Measurements from ENCODE around the gene OSBPL1A. TPM values are rescaled to one million over a fixed set of nuclear protein-coding genes. Genes with fewer than 3 reads are reported as not detected.

Gene OSBPL1A
- total RNA-seq, 1 donor from 2014 or later: 49.4 TPM

DNA sequence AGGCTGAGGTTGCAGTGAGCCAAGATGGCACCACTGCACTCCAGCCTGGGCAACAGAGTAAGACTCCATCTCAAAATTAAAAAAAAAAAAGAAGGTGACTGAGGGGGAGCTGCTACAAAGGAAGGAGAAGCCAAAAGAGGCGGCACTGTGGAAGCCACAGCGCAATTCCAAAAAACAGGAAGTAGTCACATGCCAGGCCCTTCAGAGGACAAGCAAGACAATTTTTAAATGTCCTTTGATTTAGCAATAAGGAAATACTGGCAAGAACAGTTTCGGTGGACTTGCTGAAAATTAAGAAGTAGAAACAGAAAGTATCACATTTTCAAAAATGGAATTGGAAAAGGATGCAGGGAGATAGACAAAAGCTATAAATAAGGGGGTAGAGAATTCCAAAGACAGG lies 122.8 kb downstream of the OSBPL1A start:
- intact Hi-C loops (cut with DNase I): loop anchor here (5.0 kb wide), 1 partner anchor 43 kb away; no protein-coding TSS in a partner anchor
- DNase-seq (ENCODE audit: low spot score): no peak

GRCh38 chr18:24273596-24273995 lies 124.0 kb downstream of the OSBPL1A start:
- intact Hi-C loops (cut with DNase I): loop anchor here (5.0 kb wide), 1 partner anchor 41 kb away; no protein-coding TSS in a partner anchor
- DNase-seq (ENCODE audit: low spot score): no peak

- DNase-seq (ENCODE audit: low spot score): no peak
- intact Hi-C loops (cut with DNase I): loop anchor here (5.0 kb wide), 1 partner anchor 40 kb away; no protein-coding TSS in a partner anchor
Observed at GRCh38 chr18:24272229-24272525, 125.4 kb downstream of the OSBPL1A start.

DNA sequence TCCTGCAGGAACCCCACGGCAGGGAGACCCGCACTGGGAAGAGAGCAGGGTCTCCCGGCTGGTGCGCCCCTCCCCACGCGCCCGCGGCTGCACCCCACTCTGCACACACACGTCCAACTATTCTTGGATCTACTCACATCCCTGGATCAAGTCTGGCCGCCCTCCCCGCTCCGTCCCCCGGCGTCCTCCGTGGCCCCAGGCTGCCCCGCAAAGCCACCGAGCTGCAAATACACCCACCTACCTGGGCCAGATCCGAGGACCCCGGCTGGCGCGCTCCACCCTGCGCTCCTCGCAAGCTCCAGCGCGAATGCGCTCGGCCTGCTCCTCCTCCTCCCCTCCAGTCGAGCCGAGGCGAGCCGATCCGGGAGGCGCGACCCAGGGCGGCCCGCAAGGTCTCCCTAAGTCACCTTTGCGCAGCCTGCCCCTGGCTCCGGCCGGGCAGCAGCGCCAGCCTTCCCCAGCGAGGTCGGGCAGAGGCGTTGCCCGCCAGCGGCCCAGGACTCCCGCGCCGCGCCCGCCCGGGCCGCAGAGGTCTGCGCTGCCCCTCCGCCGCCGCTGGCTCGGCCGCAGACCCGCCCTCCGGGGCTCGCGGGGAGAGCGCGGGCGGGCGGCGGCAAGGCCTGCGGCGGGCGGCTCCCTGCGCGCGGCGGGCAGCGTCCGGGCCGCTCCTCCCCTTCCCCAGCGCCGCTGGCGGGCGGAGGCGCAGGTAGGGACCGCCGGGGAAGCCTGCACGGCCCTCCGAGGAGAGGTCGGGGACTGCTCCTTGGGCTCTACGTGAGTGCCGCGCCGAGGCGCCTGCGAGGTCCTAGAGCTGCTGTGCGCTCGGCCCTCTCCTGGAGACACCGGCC lies 126.0 kb downstream of the OSBPL1A start:
- peak; percentile 88 for DNase-seq (ENCODE audit: low spot score)
- intact Hi-C loops (cut with DNase I): loop anchor here (2.0 to 5.0 kb wide), 2 partner anchors 39 to 95 kb away; no protein-coding TSS in a partner anchor

DNA sequence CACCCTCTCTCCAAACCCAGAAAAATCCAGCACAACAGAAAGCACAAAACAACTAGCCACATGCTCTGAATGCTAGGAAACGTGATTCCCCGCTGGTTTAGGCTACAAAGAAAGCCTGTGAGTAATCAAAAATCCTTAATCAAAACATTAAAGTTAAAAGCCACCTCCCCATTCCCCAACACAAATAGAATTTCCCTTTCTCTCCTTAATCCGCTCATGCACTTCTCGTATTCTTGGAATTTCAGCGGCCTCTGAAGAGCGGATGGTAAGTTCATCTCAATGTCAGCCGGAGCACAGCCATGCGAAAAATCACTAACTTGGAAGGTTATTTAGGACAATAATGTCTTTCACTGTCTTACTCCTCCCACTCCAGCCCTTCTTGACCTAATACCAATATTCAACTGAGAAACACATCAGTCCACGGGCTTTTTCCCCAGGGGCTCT lies 126.7 kb downstream of the OSBPL1A start:
- intact Hi-C loops (cut with DNase I): loop anchor here (2.0 to 5.0 kb wide), 2 partner anchors 39 to 94 kb away; no protein-coding TSS in a partner anchor

DNA sequence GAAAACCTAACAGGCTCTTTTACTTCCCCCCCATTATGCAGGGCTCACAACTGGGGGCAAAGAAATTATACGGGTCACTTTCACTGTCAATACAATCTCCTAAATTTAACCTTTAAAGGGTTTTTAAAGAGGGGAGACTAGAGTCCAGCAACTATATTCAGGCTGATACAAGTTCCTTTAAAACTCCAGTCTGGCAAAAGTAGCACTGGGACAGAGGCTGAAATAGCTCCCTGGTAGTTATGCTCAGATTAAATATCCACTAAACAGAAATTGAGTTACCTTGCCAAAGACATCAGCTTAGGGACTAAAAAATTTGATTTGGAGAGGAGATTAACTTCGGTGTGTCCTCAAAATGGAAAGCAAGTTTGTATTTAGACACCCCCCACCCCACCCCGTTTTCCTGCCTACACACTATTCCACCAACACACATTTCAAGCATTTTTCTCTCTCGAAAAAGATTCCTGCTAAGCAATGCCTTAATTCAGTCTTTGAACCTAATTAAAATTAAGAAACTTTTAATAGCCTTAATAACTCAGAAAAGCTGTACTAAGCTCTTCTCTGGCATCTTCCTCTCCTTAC lies 127.2 kb downstream of the OSBPL1A start:
- no peak for DNase-seq (ENCODE audit: low spot score)
- intact Hi-C loops (cut with DNase I): loop anchor here (2.0 to 5.0 kb wide), 2 partner anchors 38 to 94 kb away; no protein-coding TSS in a partner anchor

More for the DNA sequence above, 126.7 kb downstream of the OSBPL1A start:
- no peak for DNase-seq (ENCODE audit: low spot score)

- no peak for DNase-seq (ENCODE audit: low spot score)
- intact Hi-C loops (cut with DNase I): no loop called here
Observed at GRCh38 chr18:24268784-24269550, 128.7 kb downstream of the OSBPL1A start.

- intact Hi-C loops (cut with DNase I): no loop called here
- no peak for DNase-seq (ENCODE audit: low spot score)
Observed at GRCh38 chr18:24267878-24268277, 129.7 kb downstream of the OSBPL1A start.

GRCh38 chr18:24266131-24266530 lies 131.5 kb downstream of the OSBPL1A start:
- intact Hi-C loops (cut with DNase I): no loop called here

GRCh38 chr18:24265502-24266064 lies 132.0 kb downstream of the OSBPL1A start:
- intact Hi-C loops (cut with DNase I): no loop called here
- no peak for DNase-seq (ENCODE audit: low spot score)

More at GRCh38 chr18:24266131-24266530, 131.5 kb downstream of the OSBPL1A start:
- no peak for DNase-seq (ENCODE audit: low spot score)

DNA sequence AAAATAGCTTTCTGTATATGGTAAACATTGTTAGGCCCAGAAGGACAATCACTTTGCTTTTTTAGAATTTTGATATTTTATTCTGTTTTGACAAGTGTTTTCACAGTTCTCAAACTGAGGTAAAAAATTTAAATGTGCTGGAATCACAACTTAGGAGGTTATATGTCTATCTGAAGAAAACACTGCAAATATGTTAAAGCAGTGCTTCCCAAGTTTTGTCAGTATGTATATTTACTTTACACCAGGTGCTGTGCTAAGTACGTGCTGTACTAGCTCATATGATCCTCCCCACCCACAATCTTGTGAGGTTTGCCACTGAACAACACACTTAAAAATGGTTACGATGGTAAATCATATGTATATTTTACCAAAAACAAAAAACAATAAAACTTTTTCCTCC lies 134.6 kb downstream of the OSBPL1A start:
- intact Hi-C loops (cut with DNase I): no loop called here
- DNase-seq (ENCODE audit: low spot score): no peak

DNA sequence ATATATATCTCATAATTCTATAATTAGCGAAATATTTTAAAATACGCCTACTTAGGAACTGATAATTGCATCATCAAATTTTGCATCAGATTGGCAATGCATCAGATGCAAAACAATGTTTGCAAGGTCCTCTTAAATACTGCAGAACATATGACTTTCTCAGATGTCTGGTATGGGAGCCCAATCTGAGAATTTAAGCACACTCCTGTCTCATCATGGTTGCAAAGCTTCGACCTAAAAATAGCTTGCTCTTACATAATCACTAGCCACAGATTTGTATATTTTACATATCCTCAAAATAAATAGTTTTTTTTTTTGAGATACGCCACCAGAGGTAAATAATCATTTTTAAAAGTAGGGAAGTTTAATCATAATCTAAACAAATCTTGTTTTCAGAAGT lies 135.5 kb downstream of the OSBPL1A start:
- no peak for DNase-seq (ENCODE audit: low spot score)
- intact Hi-C loops (cut with DNase I): no loop called here

DNA sequence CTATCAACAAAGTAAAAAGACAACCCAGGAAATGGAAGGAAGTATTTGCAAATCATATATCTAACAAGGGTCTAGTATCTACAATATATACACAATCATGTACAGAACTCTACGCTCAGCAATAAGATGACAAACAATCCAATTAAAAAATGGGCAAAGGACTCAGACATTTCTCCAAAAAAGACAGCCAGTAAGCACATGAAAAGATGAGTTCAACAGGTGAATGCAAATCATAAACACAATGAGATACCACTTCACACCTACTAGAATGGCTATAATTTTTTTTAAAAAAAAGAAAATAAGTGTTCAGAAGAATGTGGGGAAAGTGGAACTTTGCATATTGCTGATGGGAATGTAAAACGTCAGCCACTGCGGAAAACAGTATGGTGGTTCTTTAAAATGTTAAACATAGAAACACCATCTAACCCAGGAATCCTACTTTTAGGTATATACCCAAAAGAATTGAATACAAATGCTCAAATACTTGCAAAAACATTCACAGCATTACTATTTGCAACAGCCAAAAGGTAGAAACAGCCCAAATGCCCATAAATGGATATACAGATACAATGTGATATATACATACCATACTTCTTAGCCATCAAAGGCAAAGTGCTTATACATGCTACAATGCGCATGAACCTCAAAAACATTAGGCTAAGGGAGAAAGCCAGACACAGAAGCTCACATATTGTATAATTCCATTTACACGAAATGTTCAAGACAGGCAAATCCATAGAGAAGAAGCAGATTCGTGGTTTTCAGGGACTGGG lies 137.6 kb downstream of the OSBPL1A start:
- intact Hi-C loops (cut with DNase I): no loop called here
- no peak for DNase-seq (ENCODE audit: low spot score)

DNA sequence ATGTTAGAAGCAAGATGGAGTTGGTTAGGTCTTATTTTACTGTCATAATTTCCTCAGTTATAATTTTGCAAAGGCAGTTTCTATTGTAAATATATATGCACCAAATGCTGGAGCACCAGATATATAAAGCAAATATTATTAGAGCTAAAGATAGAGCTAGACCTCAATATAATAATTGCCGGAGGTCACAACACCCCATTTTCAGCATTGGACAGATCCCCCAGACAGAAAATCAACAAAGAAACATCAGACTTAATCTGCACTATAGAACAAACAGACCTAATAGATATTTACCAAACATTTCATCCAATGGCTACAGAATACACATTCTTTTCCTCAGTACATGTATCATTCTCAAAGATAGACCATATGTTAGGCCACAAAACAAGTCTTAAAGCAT lies 143.6 kb downstream of the OSBPL1A start:
- intact Hi-C loops (cut with DNase I): no loop called here
- DNase-seq (ENCODE audit: low spot score): no peak

GRCh38 chr18:24249716-24250115 lies 147.9 kb downstream of the OSBPL1A start:
- no peak for DNase-seq (ENCODE audit: low spot score)

DNA sequence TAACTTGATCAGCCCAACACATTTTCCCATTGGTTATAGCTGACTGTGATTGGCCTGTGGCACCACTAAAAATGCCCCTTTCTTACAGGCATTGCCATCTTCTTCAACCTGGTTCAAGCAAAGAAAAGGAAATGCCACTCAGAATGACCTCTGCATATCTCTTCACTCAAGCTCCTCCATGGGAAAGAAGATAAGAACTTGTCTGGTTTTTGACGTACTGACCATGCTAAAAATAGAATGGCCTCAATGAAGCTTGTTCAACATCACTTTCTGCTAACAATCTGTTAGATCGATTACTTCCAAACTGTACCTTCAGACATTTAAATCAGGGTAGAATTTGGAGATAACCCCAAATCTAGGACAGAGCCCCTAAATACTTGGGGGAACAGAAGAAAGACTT lies 149.3 kb downstream of the OSBPL1A start:
- intact Hi-C loops (cut with DNase I): no loop called here

More at GRCh38 chr18:24249716-24250115, 147.9 kb downstream of the OSBPL1A start:
- intact Hi-C loops (cut with DNase I): no loop called here

DNA sequence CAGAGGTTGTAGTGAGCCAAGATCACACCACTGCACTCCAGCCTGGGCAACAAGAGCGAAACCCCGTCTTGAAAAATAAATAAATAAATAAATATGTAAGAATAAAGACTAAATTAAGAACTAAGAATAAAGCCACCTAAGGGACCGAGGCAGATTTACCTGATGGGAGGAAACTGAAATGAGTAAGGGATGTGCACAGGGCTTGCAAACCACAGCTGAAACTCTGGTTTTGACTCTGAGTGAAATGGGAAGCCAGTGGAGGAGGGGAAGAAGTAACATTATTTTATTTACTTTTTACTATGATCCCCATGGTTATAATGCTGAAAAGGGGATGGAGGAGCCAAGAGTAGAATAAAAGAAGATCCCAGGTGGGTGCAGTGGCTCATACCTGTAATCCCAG lies 151.5 kb downstream of the OSBPL1A start:
- intact Hi-C loops (cut with DNase I): no loop called here
- DNase-seq (ENCODE audit: low spot score): no peak

More for the DNA sequence above, 149.3 kb downstream of the OSBPL1A start:
- DNase-seq (ENCODE audit: low spot score): no peak

DNA sequence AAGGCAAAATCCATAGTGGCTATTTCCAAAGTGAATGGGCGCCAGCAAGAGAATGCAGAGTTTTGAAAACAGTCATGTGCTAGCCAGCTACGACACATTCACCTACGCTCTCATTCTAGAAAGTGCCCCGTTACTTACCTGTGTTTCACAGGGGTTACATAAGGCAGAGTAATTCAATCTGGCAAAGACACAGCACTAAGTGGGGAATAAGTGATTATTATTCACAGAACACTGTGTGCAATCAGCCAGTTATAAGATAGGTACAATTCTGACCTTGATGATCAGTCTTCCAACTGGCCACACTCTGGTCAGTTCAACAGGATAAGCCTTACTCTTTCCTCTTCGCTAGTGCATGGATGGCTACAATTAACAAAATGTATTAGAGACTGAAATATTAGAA lies 152.9 kb downstream of the OSBPL1A start:
- intact Hi-C loops (cut with DNase I): no loop called here
- no peak for DNase-seq (ENCODE audit: low spot score)

GRCh38 chr18:24243677-24244076 lies 153.9 kb downstream of the OSBPL1A start:
- intact Hi-C loops (cut with DNase I): no loop called here
- no peak for DNase-seq (ENCODE audit: low spot score)

Data from cardiac septum (tissue), 1 donor.